ELF-1 (cell line): ENCODE measurements around the gene GJB1.
"Not testable (repeated sequence)": the region's sequence is repeated elsewhere in the genome, so short reads cannot be mapped to it uniquely, and the experiment has no call there.

Experiments used
- DNase-seq: peaks from one replicate; pipeline ENCODE4 v3.0.0-alpha.2; 2016; ENCODE audit warnings: low read depth, low spot score

The GJB1 gene

GRCh38 chrX:71222929-71223328, at the start of gene GJB1:
Gene GJB1, plus strand, starts transcription at chrX:71223224. Its CDS starts 484 bp downstream, at chrX:71223708.
- DNase-seq, result no peak

GRCh38 chrX:71173440-71173839, 49.6 kb upstream of the GJB1 start:
- DNase-seq, result no peak

- no peak for DNase-seq
Observed at GRCh38 chrX:71174795-71175194, 48.2 kb upstream of the GJB1 start.

GRCh38 chrX:71175531-71175930, 47.5 kb upstream of the GJB1 start:
- no peak for DNase-seq

GRCh38 chrX:71177327-71177726, 45.7 kb upstream of the GJB1 start:
- DNase-seq, result no peak

- DNase-seq, result peak; percentile 85
Observed at GRCh38 chrX:71178908-71179307, 44.1 kb upstream of the GJB1 start.

GRCh38 chrX:71180579-71181265, 42.3 kb upstream of the GJB1 start:
- not testable (repeated sequence) for DNase-seq

GRCh38 chrX:71181558-71181909, 41.5 kb upstream of the GJB1 start:
- DNase-seq, result no peak

- DNase-seq, result peak; percentile 99
Observed at GRCh38 chrX:71181910-71182799, 40.9 kb upstream of the GJB1 start.

GRCh38 chrX:71182871-71183270, 40.2 kb upstream of the GJB1 start:
- DNase-seq, result no peak

- peak; percentile 62 for DNase-seq
Observed at GRCh38 chrX:71183341-71183740, 39.7 kb upstream of the GJB1 start.

- DNase-seq, result no peak
Observed at GRCh38 chrX:71184092-71184491, 38.9 kb upstream of the GJB1 start.

GRCh38 chrX:71184803-71185495, 38.1 kb upstream of the GJB1 start:
- DNase-seq, result no peak

- DNase-seq, result no peak
Observed at GRCh38 chrX:71191248-71191647, 31.8 kb upstream of the GJB1 start.

- DNase-seq, result peak; percentile 42
Observed at GRCh38 chrX:71195964-71196649, 26.9 kb upstream of the GJB1 start.

- no peak for DNase-seq
Observed at GRCh38 chrX:71198066-71198465, 25.0 kb upstream of the GJB1 start.

- DNase-seq, result no peak
Observed at GRCh38 chrX:71199252-71200008, 23.6 kb upstream of the GJB1 start.

GRCh38 chrX:71210816-71211215, 12.2 kb upstream of the GJB1 start:
- no peak for DNase-seq

- DNase-seq, result no peak
Observed at GRCh38 chrX:71212536-71212935, 10.5 kb upstream of the GJB1 start.

- DNase-seq, result no peak
Observed at GRCh38 chrX:71214152-71214551, 8.9 kb upstream of the GJB1 start.
